NCI-H146 treated with DMSO at 0.1 percent for 48 hours (cell line): ENCODE data around the gene SART1.
"Not testable (repeated sequence)": the region's sequence is repeated elsewhere in the genome, so short reads cannot be mapped to it uniquely, and the experiment has no call there.

Experiments
- DNase-seq: peaks from one replicate; lab custom pipeline; 2025; ENCODE audit not compliant: unreplicated experiment; lab: John Stamatoyannopoulos, UW

The SART1 gene

DNA sequence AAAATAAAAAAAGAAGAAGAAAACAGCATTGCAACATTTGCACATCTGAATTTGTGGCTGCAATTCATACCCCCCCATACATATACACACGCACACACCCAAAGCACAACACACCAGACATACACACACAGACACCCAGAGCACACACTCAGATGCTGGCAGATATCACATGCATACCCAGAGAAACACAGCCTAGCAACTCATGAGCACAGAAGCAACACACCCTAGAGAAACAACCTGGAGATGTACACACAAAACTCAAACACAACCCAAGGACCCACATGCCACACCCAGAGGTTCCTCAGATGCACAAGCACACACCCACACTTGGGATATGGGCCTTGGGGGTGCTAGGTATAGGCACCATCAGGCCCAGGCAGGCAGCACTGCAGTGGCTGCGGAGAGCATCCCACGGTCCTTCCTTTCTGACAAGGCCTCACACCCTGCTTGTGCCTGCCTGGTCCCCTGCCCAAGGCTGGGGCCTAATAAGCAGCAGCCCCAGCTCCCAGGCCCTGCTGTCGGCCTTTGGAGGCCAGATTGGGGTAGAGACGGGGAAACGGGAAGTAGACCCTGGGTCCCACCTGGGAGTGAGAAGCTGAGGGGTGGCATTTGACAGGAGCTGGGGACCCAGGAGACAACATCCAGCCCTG, 53.4 kb downstream of the SART1 start:
- DNase-seq: no peak

DNA sequence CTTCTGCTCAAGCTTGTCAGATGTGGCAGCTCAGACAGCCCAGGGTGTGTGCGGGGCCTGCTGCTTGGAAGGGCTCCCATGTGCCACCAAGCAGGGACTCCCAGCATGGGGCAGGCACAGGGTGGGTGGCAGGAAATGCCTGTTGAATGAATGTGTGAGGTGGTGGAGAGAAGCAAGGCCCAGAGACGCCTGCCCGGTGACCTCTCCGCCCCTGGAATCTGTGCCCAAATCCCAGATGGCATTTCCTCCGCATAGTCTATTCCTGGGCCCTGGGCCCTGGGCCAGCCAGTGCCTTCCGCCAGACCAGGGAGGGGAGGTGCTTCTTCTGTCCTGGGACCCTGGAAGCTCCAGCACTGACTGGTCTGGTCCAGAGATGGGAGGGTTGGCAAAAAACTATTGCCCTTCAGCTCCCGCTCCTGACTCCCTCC, 53.9 kb downstream of the SART1 start:
- no peak for DNase-seq

DNA sequence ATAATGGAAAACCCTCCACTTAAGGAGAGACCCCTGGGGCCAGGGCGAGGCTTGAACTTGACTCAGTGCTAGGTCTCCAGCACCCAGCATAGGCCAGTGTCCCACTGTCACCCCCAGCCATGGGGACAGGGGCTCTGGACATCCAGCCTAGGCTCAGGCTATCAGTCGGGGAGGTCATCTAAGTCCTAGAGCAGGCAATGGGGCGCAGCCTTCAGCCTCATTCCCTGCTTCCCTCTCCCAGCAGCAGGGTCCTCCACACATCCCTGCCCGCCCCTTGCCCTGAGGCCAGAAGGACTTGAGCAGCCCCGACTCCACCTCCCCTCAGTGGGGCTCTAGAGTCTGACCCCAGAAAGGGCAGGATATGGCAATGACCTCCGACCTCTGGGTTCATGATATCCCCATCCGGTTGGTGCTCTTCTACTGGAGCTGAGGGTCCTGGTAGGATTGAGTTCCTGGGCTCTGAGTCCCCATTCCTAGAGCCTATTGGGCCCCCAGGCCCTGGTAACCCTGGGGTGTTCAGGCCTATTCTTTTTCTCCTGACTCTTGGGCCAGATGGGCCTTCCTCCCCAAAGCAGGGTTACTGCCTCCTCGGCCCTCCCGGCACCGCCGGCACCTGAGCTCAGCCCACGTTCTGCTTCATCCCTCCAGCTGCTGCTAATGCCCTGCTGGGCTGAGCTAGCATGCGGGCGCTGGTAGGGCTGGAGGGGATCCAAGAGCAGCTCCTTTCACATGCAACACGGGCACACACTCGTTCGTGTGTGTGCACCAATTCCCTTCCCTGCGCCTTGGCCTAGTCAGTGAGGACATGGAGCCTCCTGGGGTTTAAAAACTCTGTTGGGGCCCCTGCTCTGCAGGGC, 54.6 kb downstream of the SART1 start:
- no peak for DNase-seq

DNA sequence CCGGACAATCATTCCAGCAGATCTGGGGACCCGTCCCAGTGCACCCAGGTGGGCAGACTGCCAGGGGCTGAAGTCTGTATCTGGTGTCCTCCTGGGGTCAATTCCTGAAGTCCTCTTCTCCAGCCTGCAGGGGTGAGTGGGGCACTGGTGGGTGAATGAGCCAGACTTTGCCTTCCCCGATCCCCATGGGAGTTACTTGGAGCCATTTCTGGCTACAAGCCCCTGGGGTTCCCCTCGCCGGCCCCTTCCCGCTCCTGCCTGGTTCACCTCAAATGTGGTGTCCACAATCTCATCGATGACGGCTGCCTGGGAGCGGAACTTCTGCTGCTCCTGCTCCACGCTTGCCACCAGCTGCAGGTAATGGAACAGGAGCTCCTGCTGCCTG, 55.3 kb downstream of the SART1 start:
- no peak for DNase-seq

DNA sequence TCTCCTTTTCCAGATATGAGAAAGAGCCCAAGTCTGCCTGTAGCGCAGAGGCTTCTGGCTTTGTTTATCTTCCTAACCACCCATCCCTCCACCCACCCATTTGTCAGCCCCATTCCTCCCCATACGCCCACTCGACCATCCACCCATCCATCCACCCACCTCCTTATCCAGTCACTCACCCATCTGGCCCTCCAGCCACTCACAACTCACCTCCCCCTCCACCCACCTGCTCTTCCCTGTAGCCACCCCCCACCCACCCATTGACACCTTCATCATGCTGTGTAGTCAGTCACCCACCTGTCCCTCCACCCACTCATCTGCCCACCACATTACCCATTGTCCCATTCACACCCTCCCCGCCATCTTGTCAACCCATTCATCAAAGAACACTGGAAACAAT, 55.8 kb downstream of the SART1 start:
- no peak for DNase-seq

DNA sequence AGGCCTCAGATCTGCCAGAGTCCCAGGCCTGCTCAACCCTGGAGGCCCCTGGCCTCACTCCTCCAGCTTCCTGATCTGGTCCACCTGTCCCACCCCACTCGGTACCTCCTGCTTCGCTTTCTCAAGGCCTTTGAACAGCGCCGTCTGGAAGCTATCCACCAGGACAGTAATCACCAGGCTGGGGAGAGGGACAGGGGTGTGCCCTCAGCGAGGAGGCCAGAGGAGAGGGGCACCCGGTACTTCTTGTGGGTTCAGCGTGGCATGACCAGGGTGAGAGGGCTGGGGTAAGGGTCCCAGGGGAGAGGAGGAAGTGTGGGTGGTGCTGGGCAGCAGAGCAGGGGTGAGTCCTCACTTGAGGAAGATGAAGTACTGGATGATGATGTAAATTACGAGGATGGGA, 58.7 kb downstream of the SART1 start:
- no peak for DNase-seq

DNA sequence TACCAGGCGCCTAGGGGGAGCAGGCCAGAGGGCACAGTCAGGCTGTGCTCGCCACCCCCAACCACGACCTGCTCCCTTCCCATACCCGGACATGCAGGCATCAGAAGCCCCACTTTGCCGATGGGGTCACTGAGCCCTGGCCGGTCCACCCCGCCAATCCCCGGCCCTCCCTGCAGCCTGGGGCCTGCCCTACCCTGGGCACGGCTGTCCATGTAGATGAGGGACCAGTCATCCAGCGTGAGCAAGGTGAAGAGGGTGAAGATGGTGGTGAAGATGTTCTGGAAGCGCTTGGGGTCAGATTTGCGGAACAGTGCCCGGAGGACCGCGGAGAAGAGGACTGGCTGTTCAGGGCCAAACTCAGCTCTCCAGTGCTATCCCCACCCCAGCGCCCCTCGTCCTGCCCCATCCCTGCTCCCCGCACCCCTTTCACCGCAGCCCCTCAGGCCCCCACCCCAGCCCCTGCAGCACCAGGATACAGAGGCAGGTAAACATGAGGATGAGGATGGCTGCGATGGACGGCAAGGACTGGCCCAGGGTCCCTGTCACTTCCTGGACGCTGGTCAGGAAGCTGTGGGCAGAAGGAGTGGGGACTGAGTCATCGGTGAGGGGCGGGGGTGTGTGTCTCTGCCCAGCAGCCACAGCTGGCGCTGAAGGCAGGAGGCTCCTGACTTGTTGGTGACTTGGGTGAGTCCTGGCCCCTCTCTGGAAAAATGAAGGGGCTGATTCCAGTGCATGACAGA, 59.3 kb downstream of the SART1 start:
- no peak for DNase-seq

DNA sequence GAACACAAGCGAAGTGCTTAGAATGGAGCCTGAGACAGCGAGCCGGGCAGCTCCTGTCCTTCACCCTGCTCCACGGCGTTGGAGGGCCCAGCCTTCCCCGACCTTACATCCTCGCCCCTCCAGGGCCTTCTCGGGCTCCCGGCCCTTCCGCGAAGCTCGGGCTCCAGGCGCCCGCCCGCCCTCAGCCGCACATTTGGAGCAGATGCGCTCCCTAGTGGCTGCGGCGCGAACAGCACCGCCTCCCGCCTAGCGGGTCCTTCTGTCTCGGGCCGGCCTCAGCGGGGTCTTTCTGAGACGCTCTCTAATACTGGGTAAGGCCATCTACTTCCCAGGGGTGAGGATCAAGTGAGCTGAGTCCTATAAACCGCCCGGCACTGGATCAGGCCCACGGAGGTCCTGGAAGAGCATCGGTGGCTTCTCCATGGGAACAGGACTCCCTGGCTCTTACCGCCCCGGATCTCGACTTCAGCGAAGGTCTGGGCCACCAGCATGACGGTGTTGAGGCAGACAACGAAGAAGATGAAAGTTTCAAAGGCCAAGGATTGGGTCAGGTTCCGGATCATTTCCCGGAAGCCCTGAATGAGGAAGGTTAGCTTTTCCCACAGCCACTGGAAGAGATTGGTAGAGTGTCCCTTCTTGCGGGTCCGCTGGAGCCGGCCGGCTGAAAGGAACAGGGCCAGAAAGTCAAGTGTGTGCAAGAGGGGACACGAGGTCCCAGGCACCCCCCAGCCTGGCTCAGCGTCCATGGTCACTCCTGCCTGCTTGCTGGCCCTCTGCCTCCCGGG, 61.1 kb downstream of the SART1 start:
- peak; percentile 45 for DNase-seq

DNA sequence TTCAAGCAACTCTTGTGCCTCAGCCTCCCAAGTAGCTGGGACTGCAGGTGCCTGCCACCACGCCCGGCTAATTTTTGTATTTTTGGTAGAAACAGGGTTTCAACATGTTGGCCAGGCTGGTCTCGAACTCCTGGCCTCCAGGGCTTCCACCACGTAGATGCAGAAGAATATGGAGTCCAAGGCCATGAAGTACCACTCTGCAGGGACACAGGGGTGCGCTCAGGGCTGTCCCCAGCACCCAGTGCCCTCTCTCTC, 61.6 kb downstream of the SART1 start:
- not testable (repeated sequence) for DNase-seq

DNA sequence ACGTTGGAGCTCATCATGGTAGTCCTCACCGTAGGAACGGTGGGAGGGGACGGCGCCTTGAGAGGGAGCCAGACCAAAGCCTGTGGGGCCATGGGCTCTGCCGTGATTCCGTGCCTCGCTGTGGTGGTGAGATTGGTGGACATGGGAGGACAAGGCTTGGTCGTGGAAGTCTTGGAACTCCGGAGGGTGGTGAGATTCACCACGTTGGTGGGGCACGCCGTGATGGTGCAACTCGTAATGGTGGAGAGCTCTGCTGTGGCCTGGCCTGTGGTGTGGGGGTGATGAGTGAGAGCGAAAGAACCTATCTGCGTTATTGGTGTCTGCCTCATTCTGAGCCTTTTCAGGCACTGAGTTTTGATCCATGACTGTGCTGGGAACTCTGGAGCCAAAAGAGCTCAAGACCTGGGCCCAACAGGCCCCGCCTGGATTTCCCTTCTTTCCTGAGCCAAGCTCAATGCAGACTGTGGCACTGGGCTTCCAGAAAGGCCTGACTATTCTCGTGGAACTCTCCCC, 64.5 kb downstream of the SART1 start, which contains the start of gene CATSPER1:
CATSPER1 (minus strand) TSS at position 463 of the 513 bp plus-strand sequence; CDS start at position 363, 100 bp downstream.
- DNase-seq: no peak
